A549 (cell line): ENCODE measurements around the gene PFKFB3. TPM values are rescaled to one million over a fixed set of nuclear protein-coding genes. Genes with fewer than 3 reads are reported as not detected.
A peak's percentile ranks its signal among the peaks of the same experiment; 100 is the strongest.
"Not testable (repeated sequence)": the region's sequence is repeated elsewhere in the genome, so short reads cannot be mapped to it uniquely, and the experiment has no call there.

Experiments
- ATAC-seq, 2 experiments: fragments of 200-7000 bp in 1 of 2; fragments of >200 bp in 1 of 2; cut with Nextera tagmentation in 1 of 2; cut with Tn5 transposase in 1 of 2; 3 replicates each; pipeline versions ENCODE4 v1.8.0 to v1.9.1; 2018 to 2020; ENCODE audit warnings: mild to moderate bottlenecking in 1 of 2, moderate library complexity in 1 of 2
- CTCF ChIA-PET: fragments of 300-600 bp; sonication (Branson Sonifier 250); formaldehyde crosslinking; extraction: SDS; loops from one replicate; lab custom pipeline; 2021; ENCODE audit warnings: antibody characterized with exemption, inconsistent platforms; lab: Yijun Ruan, JAX
- POLR2A ChIA-PET: fragments of 350-600 bp; formaldehyde crosslinking; extraction: SDS; loops from one replicate; lab custom pipeline; 2021; ENCODE audit warnings: antibody characterized with exemption, inconsistent platforms; lab: Yijun Ruan, JAX
- DNase-seq, 2 experiments: peaks; one replicate each; pipeline versions ENCODE4 v3.0.0 to v3.0.0-alpha.2; 2011 to 2016; ENCODE audit warnings: low read depth in 1 of 2, low spot score in 1 of 2
- FAIRE-seq: peaks from 2 replicates; lab custom pipeline; 2011; peaks lifted over from hg19 to GRCh38; lab: Jason Lieb, UNC
- H3K27ac ChIP-seq, 2 experiments: fragments of >200 bp; sonication (Bioruptor Twin); formaldehyde crosslinking; 3 replicates each; pipeline ENCODE4 v1.5.1; 2016 to 2017
- H3K4me1 ChIP-seq: fragments of >200 bp; sonication (Bioruptor Twin); formaldehyde crosslinking; 3 replicates; pipeline ENCODE4 v1.6.1; 2016
- H3K4me2 ChIP-seq: fragments of >200 bp; sonication (Bioruptor Twin); formaldehyde crosslinking; 3 replicates; pipeline ENCODE4 v1.6.1; 2016
- H3K4me3 ChIP-seq: fragments of >200 bp; sonication (Bioruptor Twin); formaldehyde crosslinking; 3 replicates; pipeline ENCODE4 v1.5.1; 2016
- H3K9me3 ChIP-seq: fragments of >200 bp; sonication (Bioruptor Twin); formaldehyde crosslinking; 3 replicates; pipeline ENCODE4 v1.6.1; 2016
- BCL3 ChIP-seq: fragments of >200 bp; sonication (Bioruptor Twin); formaldehyde crosslinking; IDR thresholded peaks from 3 replicates; pipeline ENCODE4 v1.6.1; 2016
- CBX2 ChIP-seq: fragments of 200-600 bp; sonication (generic); IDR thresholded peaks from 2 replicates; pipeline ENCODE4 v1.6.1; 2016; ENCODE audit warnings: low read depth, mild to moderate bottlenecking, borderline replicate concordance
- CHD4 ChIP-seq: fragments of 200-600 bp; sonication (generic); IDR thresholded peaks from 2 replicates; pipeline ENCODE4 v1.6.1; 2016; ENCODE audit warnings: antibody characterized with exemption, mild to moderate bottlenecking, borderline replicate concordance
- E2F6 ChIP-seq: IDR thresholded peaks from 2 replicates; pipeline ENCODE4 v1.6.1; 2012; ENCODE audit warnings: low read depth, borderline replicate concordance
- EHF ChIP-seq: fragments of 250-450 bp; sonication (Bioruptor Pico); IDR thresholded peaks from 2 replicates; pipeline ENCODE4 v1.5.0; 2020; ENCODE audit warnings: mild to moderate bottlenecking
- EP300 ChIP-seq, 2 experiments: fragments of >200 bp; sonication (Bioruptor Twin); formaldehyde crosslinking; IDR thresholded peaks; 2 replicates in 1 of 2; 3 replicates in 1 of 2; pipeline ENCODE4 v1.6.1; 2016 to 2017
- FOSB ChIP-seq: fragments of 250-450 bp; sonication (Bioruptor Pico); IDR thresholded peaks from 2 replicates; pipeline ENCODE4 v1.5.0; 2020; ENCODE audit warnings: mild to moderate bottlenecking, moderate library complexity
- GATA3 ChIP-seq: IDR thresholded peaks from 2 replicates; pipeline ENCODE4 v1.6.1; 2012; ENCODE audit warnings: borderline replicate concordance
- HDAC2 ChIP-seq: fragments of 200-600 bp; sonication (generic); IDR thresholded peaks from 2 replicates; pipeline ENCODE4 v1.6.1; 2016
- HES2 ChIP-seq: fragments of >200 bp; sonication (Bioruptor Twin); formaldehyde crosslinking; IDR thresholded peaks from 2 replicates; pipeline ENCODE4 v1.6.1; 2016
- HEYL ChIP-seq: fragments of 250-450 bp; sonication (Bioruptor Pico); IDR thresholded peaks from 2 replicates; pipeline ENCODE4 v1.8.0; 2021; ENCODE audit warnings: mild to moderate bottlenecking, moderate library complexity
- HOXA7 ChIP-seq: fragments of 250-450 bp; sonication (Bioruptor Pico); IDR thresholded peaks from 2 replicates; pipeline ENCODE4 v1.5.0; 2020; ENCODE audit warnings: mild to moderate bottlenecking, moderate library complexity
- HOXB5 ChIP-seq: fragments of 250-450 bp; sonication (Bioruptor Pico); IDR thresholded peaks from 2 replicates; pipeline ENCODE4 v1.5.0; 2020; ENCODE audit warnings: mild to moderate bottlenecking, moderate library complexity
- JUN ChIP-seq, 2 experiments: fragments of >200 bp; sonication (Bioruptor Twin); formaldehyde crosslinking; IDR thresholded peaks; 2 replicates in 1 of 2; 3 replicates in 1 of 2; pipeline ENCODE4 v1.6.1; 2016 to 2017
- KDM5A ChIP-seq: fragments of 200-600 bp; sonication (generic); IDR thresholded peaks from 2 replicates; pipeline ENCODE4 v1.6.1; 2016; ENCODE audit warnings: antibody characterized with exemption, mild to moderate bottlenecking
- MAX ChIP-seq: IDR thresholded peaks from 2 replicates; pipeline ENCODE4 v1.6.1; 2012
- MYC ChIP-seq: IDR thresholded peaks from 2 replicates; pipeline ENCODE4 v1.6.1; 2012; ENCODE audit warnings: mild to moderate bottlenecking, inconsistent platforms, low read length, improper control_type of control experiment, borderline replicate concordance
- POLR2AphosphoS2 ChIP-seq: conservative IDR thresholded peaks from 2 replicates; pipeline ENCODE4 v1.6.1; 2012; ENCODE audit warnings: low read length, improper control_type of control experiment, inconsistent platforms
- RAD21 ChIP-seq, 2 experiments: fragments of >200 bp in 1 of 2; sonication (Bioruptor Twin) in 1 of 2; formaldehyde crosslinking in 1 of 2; IDR thresholded peaks in 1 of 2; conservative IDR thresholded peaks in 1 of 2; 2 replicates in 1 of 2; 3 replicates in 1 of 2; pipeline ENCODE4 v1.6.1; 2012 to 2018; ENCODE audit warnings: inconsistent platforms in 1 of 2
- RCOR1 ChIP-seq: fragments of 150-350 bp; IDR thresholded peaks from 2 replicates; pipeline ENCODE4 v1.6.1; 2014; ENCODE audit warnings: antibody characterized with exemption, low read length, low read depth
- RNF2 ChIP-seq: fragments of 200-600 bp; sonication (generic); IDR thresholded peaks from 2 replicates; pipeline ENCODE4 v1.6.1; 2016; ENCODE audit warnings: low read depth, mild to moderate bottlenecking, antibody characterized with exemption, moderate library complexity, borderline replicate concordance
- SMC3 ChIP-seq: fragments of >200 bp; sonication (Bioruptor Twin); formaldehyde crosslinking; IDR thresholded peaks from 3 replicates; pipeline ENCODE4 v1.6.1; 2018; ENCODE audit warnings: inconsistent platforms
- TP53 ChIP-seq: fragments of 250-450 bp; sonication (Bioruptor Pico); IDR thresholded peaks from 2 replicates; pipeline ENCODE4 v1.5.0; 2021; ENCODE audit warnings: mild to moderate bottlenecking, moderate library complexity
- ZC3H11A ChIP-seq: fragments of 450-650 bp; IDR thresholded peaks from 2 replicates; pipeline ENCODE4 v1.6.1; 2014; ENCODE audit warnings: antibody characterized with exemption, mild to moderate bottlenecking
- ZFP36 ChIP-seq: fragments of 450-650 bp; IDR thresholded peaks from 2 replicates; pipeline ENCODE4 v1.6.1; 2014; ENCODE audit warnings: borderline replicate concordance; ENCODE audit not compliant: partially characterized antibody
- ZSCAN20 ChIP-seq: fragments of 250-450 bp; sonication (Bioruptor Pico); IDR thresholded peaks from 2 replicates; pipeline ENCODE4 v1.8.0; 2022; ENCODE audit warnings: mild to moderate bottlenecking, moderate library complexity
- WGBS: methylation state at CpG from one replicate; pipeline ENCODE4 v1.1.6; 2017; ENCODE audit errors: missing lambda C conversion rate; 5-methylcytosine and 5-hydroxymethylcytosine counted together
- polyA plus RNA-seq, 4 experiments: library from polyadenylated mRNA; depleted of rRNA in 3 of 4; stranded (reverse); fragments of >200 nt; fragmentation: RNase III in 1 of 4; extraction: RNeasy Plus Mini Kit Qiagen cat#74134 plus additional on column Dnase treatment in 1 of 4; gene quantifications; 2 replicates in 3 of 4; 3 replicates in 1 of 4; pipeline ENCODE4 v1.2.3, GENCODE V29; 2011 to 2017

PFKFB3 gene
- polyA plus RNA-seq, 2 of the 4 experiments (the other 2 are of a cell fraction) = 139 to 232 TPM

GRCh38 chr10:6292741-6293151 is 90.0 kb downstream of the PFKFB3 start:
- ATAC-seq (no peak), DNase-seq (no peak), FAIRE-seq (no peak)
- 98% methylated on average over 7 of the region's 7 CpGs for WGBS
- POLR2A ChIA-PET = interaction anchor here (1.3 kb wide), 1 partner anchor 13 kb away, joined by 3 read pairs; no protein-coding TSS in a partner anchor
- H3K4me3 ChIP-seq = no peak overlapping the region
- H3K9me3 ChIP-seq = peaks cover 25% of the 10 kb centered on the region
- CTCF ChIA-PET = interaction anchor here (1.0 to 4.1 kb wide), 3 partner anchors 87 to 113 kb away, joined by 3 to 19 read pairs (median 4); no protein-coding TSS in a partner anchor
- peaks cover 42% of the 10 kb centered on the region for H3K4me1 ChIP-seq
- H3K27ac ChIP-seq = peak overlapping the region; percentile 88 to 89
- TF ChIP-seq FOSB (no peak), MAX (no peak), RCOR1 (no peak), HEYL (CRISPR knock-in tag) (no peak)
- no peak overlapping the region for H3K4me2 ChIP-seq

GRCh38 chr10:6296425-6296824 is 93.7 kb downstream of the PFKFB3 start:
- not testable (repeated sequence) for FAIRE-seq, ATAC-seq, DNase-seq, H3K4me3 ChIP-seq
- H3K4me2 ChIP-seq = peak overlapping the region; percentile 62
- peaks cover 65% of the 10 kb centered on the region for H3K4me1 ChIP-seq
- CTCF ChIA-PET = interaction anchor here (2.7 kb wide), 1 partner anchor 105 kb away, joined by 9 read pairs; no protein-coding TSS in a partner anchor
- H3K27ac ChIP-seq = peak overlapping the region; percentile 88 to 91
- POLR2A ChIA-PET = interaction anchor here (1.2 kb wide), 1 partner anchor 94 kb away, joined by 5 read pairs; the partner anchor contains the start of gene PFKFB3
- H3K9me3 ChIP-seq = peaks cover 25% of the 10 kb centered on the region
- 94% methylated on average over 4 of the region's 4 CpGs for WGBS

GRCh38 chr10:6296828-6297251 is 94.1 kb downstream of the PFKFB3 start:
- DNase-seq = peak in 1 of 2 experiments; percentile 66
- Histone ChIP-seq H3K4me2 (peak overlapping the region; percentile 62), H3K4me3 (no peak overlapping the region), H3K4me1 (peaks cover 65% of the 10 kb centered on the region), H3K9me3 (peaks cover 25% of the 10 kb centered on the region), H3K27ac (peak overlapping the region; percentile 88 to 91)
- CTCF ChIA-PET = interaction anchor here (2.7 kb wide), 1 partner anchor 105 kb away, joined by 9 read pairs; no protein-coding TSS in a partner anchor
- ATAC-seq = peak in 1 of 2 experiments; percentile 34; a peak in 3 of 6 replicates
- no peak for TF ChIP-seq HES2
- no peak for TF ChIP-seq SMC3
- no peak for TF ChIP-seq ZFP36
- TF ChIP-seq EHF (CRISPR knock-in tag) = 0 out of 2 replicates have a peak, but pooled peaks have one; percentile 47
- no peak for TF ChIP-seq EP300 (IDR thresholded peaks at IDR 0.05)
- TF ChIP-seq RNF2 = no peak
- TF ChIP-seq KDM5A = no peak
- TF ChIP-seq RAD21 (conservative IDR thresholded peaks at IDR 0.05 in 1 of 2, IDR thresholded peaks at IDR 0.05 in 1 of 2) = no peak
- TF ChIP-seq JUN (IDR thresholded peaks at IDR 0.05) = no peak
- no peak for FAIRE-seq
- 69% methylated on average over 3 of the region's 3 CpGs for WGBS
- POLR2A ChIA-PET = interaction anchor here (0.7 to 2.9 kb wide), 2 partner anchors 94 to 105 kb away, joined by 3 to 12 read pairs; partner anchors contain the start of gene PFKFB3

GRCh38 chr10:6297522-6297921 is 94.8 kb downstream of the PFKFB3 start:
- peak overlapping the region; percentile 62 for H3K4me2 ChIP-seq
- 13% methylated on average over 7 of the region's 7 CpGs for WGBS
- CTCF ChIA-PET = interaction anchor here (1.5 to 2.7 kb wide), 2 partner anchors 23 to 104 kb away, joined by 3 to 9 read pairs; no protein-coding TSS in a partner anchor
- H3K4me1 ChIP-seq = peaks cover 63% of the 10 kb centered on the region
- DNase-seq (peak in 1 of 2 experiments; percentile 80), FAIRE-seq (no peak), ATAC-seq (peak; percentile 10 to 66; a peak in 4 of 6 replicates)
- peaks cover 24% of the 10 kb centered on the region for H3K9me3 ChIP-seq
- TF ChIP-seq HOXA7 (CRISPR knock-in tag) = no peak
- no peak for TF ChIP-seq HES2
- TF ChIP-seq BCL3 = no peak
- TF ChIP-seq ZC3H11A = no peak
- no peak for TF ChIP-seq CHD4
- no peak for TF ChIP-seq HOXB5 (CRISPR knock-in tag)
- 0 out of 2 replicates have a peak, but pooled peaks have one; percentile 5 for TF ChIP-seq ZSCAN20 (CRISPR knock-in tag)
- TF ChIP-seq MYC = no peak
- TF ChIP-seq POLR2AphosphoS2 = no peak
- no peak for TF ChIP-seq HDAC2
- 0 out of 2 replicates have a peak, but pooled peaks have one; percentile 21 for TF ChIP-seq E2F6
- TF ChIP-seq GATA3 = no peak
- TF ChIP-seq RNF2 = no peak
- no peak for TF ChIP-seq CBX2
- TF ChIP-seq KDM5A = no peak
- TF ChIP-seq TP53 (CRISPR knock-in tag) = no peak
- H3K4me3 ChIP-seq = no peak overlapping the region
- POLR2A ChIA-PET = interaction anchor here (0.7 to 2.9 kb wide), 3 partner anchors 22 to 105 kb away, joined by 3 to 12 read pairs (median 5); partner anchors contain the start of gene PFKFB3
- H3K27ac ChIP-seq = peak overlapping the region; percentile 88 to 91
